LNCAP (cell line): ENCODE measurements around the gene DENND4B.

Source experiments
- TF ChIP-seq, protein P1 (sequence below): fragments of 450-650 bp; IDR thresholded peaks from 2 replicates; pipeline ENCODE4 v1.5.1; 2017; ENCODE audit warnings: mild to moderate bottlenecking

DENND4B gene

DNA sequence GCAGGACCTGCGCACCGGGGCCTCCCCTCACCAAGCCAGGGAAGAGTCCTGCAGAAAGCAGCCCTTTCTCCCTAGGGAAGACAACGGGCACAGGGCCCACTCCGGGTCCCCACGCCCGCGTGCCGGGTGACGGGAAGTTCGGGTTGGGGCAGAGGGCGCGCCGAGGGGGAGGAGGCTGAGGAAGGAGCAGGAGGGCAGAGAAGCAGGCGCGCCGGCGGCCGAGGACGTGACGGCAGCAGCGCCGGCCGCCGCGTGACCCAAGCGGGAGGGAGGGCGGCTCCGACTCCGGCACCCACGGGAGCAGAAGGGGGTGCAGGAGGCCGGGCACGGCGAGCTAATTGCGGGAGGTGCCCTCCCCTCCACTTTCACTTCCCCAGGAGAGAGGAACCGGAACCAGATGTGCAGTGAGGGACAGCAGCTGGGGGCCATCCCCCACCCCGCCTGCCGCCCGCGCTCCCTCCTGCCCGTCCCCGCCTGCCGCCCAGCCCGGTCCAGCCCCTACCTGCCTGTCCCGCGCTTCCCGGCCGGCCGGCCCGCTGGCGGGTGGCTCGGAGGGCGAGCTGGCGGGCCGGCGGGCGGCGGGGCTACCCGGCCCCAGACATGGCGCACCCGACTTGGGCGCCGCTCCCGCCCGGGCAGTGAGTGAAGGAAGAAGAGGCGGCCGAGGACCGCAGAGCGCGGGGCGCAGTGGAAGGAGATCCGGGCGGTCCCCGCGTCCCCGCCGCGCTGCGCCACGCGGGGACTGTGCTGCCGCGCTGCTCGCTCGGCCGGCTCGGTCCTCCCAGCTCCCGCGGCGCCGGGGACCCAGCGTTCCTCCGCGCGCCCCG, 510 bp downstream of the DENND4B start:
- TF ChIP-seq, protein P1, sequence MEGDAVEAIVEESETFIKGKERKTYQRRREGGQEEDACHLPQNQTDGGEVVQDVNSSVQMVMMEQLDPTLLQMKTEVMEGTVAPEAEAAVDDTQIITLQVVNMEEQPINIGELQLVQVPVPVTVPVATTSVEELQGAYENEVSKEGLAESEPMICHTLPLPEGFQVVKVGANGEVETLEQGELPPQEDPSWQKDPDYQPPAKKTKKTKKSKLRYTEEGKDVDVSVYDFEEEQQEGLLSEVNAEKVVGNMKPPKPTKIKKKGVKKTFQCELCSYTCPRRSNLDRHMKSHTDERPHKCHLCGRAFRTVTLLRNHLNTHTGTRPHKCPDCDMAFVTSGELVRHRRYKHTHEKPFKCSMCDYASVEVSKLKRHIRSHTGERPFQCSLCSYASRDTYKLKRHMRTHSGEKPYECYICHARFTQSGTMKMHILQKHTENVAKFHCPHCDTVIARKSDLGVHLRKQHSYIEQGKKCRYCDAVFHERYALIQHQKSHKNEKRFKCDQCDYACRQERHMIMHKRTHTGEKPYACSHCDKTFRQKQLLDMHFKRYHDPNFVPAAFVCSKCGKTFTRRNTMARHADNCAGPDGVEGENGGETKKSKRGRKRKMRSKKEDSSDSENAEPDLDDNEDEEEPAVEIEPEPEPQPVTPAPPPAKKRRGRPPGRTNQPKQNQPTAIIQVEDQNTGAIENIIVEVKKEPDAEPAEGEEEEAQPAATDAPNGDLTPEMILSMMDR = no peak

DNA sequence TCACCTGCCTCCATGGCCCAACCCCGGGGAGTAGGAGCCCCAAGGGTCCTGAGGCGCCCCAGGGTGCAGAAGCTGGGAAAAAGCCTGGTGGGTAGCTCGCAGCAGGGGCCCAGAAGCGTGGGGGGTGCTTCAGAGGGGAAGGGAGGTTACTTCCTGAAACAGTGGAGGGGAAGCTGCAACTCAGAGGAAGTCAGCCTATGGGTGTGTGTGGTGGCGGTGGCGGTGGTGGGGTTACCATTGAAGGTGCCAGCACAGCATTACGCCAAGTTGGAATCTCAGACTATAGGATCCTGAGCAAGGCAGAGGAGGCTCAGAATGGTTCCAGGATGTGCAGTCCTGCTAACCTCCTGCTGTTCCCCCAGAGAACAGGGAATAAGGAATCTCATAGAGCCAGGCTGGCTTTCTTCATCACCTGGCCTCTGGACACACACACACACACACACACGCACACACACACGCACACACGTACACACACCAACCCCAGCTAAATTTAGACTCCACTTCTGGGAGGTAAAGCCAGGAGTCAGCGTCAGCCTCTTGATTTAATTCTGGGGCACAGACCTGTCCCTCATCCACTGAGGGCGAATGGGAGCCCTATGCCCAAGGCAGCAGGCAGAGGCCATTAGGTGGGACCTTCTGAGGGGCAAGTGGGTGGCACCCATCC, 1.3 kb downstream of the DENND4B start:
- TF ChIP-seq, protein P1 = no peak

DNA sequence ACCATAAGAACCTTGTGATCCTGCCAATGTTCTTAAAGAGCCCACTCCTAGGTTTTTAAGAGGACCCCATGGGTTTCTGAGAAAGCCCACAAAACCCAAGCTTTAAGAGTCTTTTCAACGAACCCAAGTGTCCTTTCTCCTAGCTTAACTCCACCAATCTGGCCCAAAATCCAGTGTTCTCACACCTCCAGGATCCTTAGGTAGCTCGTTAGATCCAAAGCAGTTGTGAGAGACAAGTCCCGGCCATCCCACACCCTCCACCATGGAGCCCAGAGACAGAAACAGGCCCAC, 1.7 kb downstream of the DENND4B start:
- TF ChIP-seq, protein P1 = no peak

DNA sequence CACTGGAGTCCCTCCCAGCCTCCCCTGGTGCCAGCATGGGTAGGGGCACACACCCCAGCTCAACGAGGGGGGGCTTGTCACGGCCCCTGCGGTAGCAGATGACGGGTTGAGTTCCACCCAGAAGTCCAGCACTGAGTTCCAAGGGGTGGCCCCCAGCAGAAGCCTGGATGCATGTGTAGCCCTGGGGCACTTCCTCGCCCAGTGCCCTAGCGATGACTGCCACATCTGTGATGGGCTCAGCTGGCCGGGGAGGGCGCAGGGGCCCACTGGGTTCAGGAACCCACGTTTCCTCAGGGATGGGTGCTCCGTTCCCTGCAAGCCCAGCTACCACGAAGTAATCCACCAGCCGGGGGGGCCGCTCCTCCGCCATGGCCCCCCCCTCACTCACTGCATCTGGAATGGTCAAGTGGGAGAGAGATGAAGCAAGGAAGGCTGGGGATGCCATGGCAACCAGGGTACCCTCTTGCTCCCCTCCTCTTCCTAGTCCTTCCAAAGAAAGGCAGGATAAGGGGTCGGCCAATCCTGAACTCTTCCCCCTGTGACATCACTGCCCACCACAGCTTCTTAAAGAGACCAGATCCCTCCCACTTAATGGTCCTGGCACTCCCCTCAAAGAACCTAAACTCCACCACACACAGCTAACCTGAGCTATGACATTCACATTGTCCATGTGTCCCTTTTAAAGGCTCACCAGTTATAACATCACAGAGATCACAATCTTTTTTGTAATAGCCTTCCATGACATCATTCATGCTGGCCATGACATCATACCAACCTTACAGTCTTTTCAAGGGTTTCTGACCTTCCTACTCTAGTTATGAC, 2.3 kb downstream of the DENND4B start:
- TF ChIP-seq, protein P1 = no peak

DNA sequence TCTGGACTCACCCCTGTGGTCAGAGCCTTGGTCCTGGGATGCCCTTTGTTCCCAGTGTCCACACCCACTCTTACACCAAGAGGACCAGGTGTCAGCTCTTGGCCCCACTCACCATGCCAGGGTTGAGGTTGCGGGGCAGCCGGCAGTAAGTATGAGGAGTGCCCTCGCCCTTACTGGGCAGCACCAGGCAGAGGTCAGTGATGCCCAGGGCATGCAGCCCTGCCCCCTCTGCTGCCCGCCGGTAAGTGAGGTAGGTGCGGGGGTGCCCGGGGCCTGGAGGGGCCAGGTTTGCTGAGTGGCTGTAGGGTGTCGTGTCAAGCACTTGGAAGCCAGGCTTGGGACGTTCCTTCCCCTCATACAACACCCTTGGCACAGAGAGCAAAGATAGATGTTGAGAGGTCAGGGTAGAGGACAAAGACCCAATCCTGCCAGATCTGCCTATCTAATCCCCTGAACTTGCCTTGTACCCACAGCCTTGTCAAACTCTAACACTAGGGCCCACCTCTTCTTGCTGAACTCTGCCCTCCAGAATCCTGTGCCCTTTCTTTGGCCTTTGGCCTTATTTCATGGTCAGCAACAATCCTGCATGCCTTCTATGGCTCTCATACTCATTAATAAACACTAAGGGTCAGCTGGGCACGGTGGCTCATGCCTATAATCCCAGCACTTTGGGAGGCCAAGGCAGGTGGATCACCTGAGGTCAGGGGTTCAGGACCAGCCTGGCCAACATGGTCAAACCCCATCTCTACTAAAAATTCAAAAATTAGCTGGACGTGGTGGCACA, 3.6 kb downstream of the DENND4B start:
- TF ChIP-seq, protein P1 = no peak

DNA sequence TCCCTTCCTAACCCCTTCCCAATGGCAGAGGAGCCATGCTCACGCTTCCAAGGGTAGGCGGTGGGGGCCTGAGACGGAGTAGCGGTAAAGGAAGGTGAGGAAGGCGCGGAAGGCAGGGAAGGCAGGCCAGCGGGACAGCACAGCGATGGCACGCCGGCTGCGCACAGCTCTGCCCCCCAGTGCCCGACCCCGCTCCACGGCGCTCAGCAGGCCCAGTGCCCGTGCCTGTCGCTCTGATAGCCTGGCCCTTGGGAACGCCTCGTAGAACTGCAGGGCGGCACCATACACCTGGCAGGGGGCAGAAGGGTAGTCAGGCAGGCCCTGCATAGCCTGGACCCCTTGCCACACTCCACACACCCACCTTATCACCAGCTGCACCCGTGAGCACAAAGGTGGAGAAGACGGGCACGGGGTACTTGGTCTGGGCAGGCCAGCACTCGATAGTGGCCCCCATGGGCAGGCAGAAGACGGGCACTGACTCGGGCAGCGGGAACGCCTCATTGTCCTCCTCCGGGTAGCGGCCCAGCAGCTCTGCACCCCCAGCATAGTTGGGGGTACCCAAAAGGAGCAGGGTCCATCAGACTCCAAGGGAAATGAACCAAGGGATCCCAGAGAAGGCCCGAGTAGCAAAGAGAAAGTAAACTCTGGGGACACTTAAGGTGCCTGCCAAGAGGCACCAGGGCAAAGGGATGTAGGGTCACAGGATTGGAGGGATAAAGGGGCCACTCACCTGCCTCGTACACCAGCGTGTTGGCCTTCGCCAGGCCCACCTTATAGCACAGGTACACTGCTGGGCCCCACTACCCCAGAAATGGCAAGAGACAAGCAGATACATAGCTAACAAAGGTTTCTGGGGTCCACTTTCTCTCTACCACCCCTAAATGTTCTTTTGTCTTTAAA, 4.4 kb downstream of the DENND4B start:
- TF ChIP-seq, protein P1 = no peak
